Measurements from ENCODE around the gene FOXN3. TPM values are rescaled to one million over a fixed set of nuclear protein-coding genes. Genes with fewer than 3 reads are reported as not detected.

FOXN3 gene
- total and polyA plus RNA-seq, 3 experiments from 2014 or later = 73.9 to 136 (median 74.8) TPM

DNA sequence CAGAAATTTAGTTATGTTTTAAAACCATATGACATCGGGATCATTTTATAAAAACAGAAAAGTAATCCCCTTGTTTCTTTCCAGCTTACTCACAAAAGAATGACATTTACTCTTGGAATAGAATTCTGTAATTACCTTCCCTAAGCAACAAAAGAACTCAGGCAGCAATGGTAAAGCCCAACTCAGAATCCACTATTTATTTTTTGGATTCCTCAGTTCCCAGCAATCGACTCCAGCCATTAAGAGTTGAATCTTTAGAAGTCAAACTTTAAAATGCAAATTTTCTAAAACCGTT is 65.9 kb downstream of the FOXN3 start:
- DNase-seq = no peak
- H3K4me3 ChIP-seq (ENCODE audit: low read length) = peak overlapping the region; percentile 20
- H3K4me1 ChIP-seq (ENCODE audit: insufficient read depth, low read length) = peaks cover 34% of the 10 kb centered on the region
- ChIA-PET CTCF (no interaction called here), POLR2A (no interaction called here)
- no peaks in the 10 kb centered on the region for H3K36me3 ChIP-seq (ENCODE audit: insufficient read depth, low read length)
- H3K27ac ChIP-seq (ENCODE audit: low read depth, low read length) = no peak overlapping the region
- Mint-ChIP-seq H3K36me3 (peaks cover 22 to 39% (median 22%) of the 10 kb centered on the region in 3 donors), H3K9me3 (no peaks in the 10 kb centered on the region), H3K27ac (peak overlapping the region; percentile 13 to 94 (median 80)), H3K4me1 (peaks cover 65 to 69% (median 65%) of the 10 kb centered on the region in 3 donors), H3K4me3 (peak overlapping the region; percentile 12 to 85 (median 77)), H3K27me3 (no peaks in the 10 kb centered on the region)
- H3K9me3 ChIP-seq (ENCODE audit: low read length) = no peaks in the 10 kb centered on the region
- no peaks in the 10 kb centered on the region for H3K27me3 ChIP-seq (ENCODE audit: insufficient read depth, low read length, poor library complexity, severe bottlenecking)

DNA sequence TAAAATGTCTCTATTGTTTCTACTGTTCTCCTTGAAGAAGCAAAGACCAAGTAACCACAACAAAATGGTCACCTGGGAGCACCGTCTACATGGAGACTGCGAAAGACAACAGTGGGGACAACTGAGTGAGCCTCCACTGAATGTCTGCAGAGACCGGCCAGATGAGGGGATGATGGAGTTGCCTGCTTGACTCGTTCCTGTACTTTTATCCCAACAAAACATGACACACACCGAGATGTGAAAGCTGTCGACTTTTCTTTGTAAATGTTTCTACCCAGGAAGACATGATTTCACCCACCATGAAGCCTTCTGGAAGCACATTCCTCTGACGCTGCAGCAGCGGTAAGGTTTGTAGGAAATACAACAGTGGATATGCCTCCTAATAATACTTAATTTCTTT is 66.9 kb downstream of the FOXN3 start:
- peaks cover 34% of the 10 kb centered on the region for H3K4me1 ChIP-seq (ENCODE audit: insufficient read depth, low read length)
- Mint-ChIP-seq H3K4me3 (peak overlapping the region in 5 of 7 donors; percentile 45 to 76 (median 70)), H3K4me1 (peaks cover 57 to 63% (median 59%) of the 10 kb centered on the region in 3 donors), H3K36me3 (peaks cover 22 to 41% (median 22%) of the 10 kb centered on the region in 3 donors), H3K27ac (peak overlapping the region in 6 of 8 donors; percentile 26 to 83 (median 40)), H3K27me3 (no peaks in the 10 kb centered on the region), H3K9me3 (no peaks in the 10 kb centered on the region)
- H3K27ac ChIP-seq (ENCODE audit: low read depth, low read length) = no peak overlapping the region
- ChIA-PET CTCF (no interaction called here), POLR2A (no interaction called here)
- no peak overlapping the region for H3K4me3 ChIP-seq (ENCODE audit: low read length)
- no peak for DNase-seq
- no peaks in the 10 kb centered on the region for H3K27me3 ChIP-seq (ENCODE audit: insufficient read depth, low read length, poor library complexity, severe bottlenecking)
- H3K9me3 ChIP-seq (ENCODE audit: low read length) = no peaks in the 10 kb centered on the region
- H3K36me3 ChIP-seq (ENCODE audit: insufficient read depth, low read length) = no peaks in the 10 kb centered on the region

DNA sequence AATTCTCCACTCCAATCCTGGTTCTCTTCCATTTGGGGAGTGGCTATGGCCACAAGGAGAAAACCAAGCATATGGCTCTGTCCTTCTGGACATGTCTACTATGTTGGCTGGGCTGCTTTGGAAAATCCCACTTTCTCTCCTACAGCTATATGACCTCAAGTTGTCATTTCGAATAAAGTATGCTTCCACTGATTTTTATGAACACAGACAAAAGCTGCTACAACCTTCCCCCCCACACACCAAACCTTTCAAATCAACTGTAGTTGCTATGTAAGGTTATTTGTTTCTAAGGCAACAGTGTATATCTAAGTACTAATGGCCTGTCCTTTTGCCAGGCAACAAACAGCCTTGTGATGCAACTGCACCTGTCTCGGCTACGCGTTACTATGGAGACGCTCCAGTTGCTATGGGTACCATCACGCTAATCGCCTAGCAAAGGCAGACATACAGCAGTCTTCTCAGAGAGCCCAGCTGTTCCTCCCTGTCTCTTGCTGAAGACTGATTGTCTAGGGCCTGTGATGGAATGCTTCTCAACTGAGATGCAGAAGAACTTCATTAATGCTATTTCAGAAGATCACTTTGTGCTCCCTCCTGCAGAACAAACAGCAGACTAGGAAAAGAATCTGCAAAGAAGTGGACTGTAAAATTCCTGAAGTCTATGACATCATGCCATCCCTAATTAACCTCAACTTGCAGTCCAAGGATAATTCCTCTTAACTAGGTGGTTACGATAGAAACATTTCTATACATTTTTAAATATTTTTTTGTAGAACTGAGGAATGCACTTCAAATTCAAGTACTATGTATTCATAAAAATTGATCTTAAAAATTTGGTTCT is 67.6 kb downstream of the FOXN3 start:
- Histone ChIP-seq H3K27ac (ENCODE audit: low read depth, low read length) (no peak overlapping the region), H3K9me3 (ENCODE audit: low read length) (no peaks in the 10 kb centered on the region), H3K36me3 (ENCODE audit: insufficient read depth, low read length) (no peaks in the 10 kb centered on the region), H3K4me3 (ENCODE audit: low read length) (no peak overlapping the region), H3K27me3 (ENCODE audit: insufficient read depth, low read length, poor library complexity, severe bottlenecking) (no peaks in the 10 kb centered on the region), H3K4me1 (ENCODE audit: insufficient read depth, low read length) (peaks cover 34% of the 10 kb centered on the region)
- Mint-ChIP-seq H3K9me3 (no peaks in the 10 kb centered on the region), H3K27ac (peak overlapping the region in 1 of 8 donors; percentile 12), H3K27me3 (no peaks in the 10 kb centered on the region), H3K36me3 (peaks cover 22 to 46% (median 23%) of the 10 kb centered on the region in 3 donors), H3K4me3 (peak overlapping the region in 1 of 7 donors; percentile 41), H3K4me1 (peaks cover 57 to 70% (median 63%) of the 10 kb centered on the region in 3 donors)
- POLR2A ChIA-PET = no interaction called here
- peak in 2 of 5 donors; percentile 10 to 13 for DNase-seq
- CTCF ChIA-PET = interaction anchor here (1.0 kb wide), 1 partner anchor 10 kb away, joined by 4 read pairs; no protein-coding TSS in a partner anchor

DNA sequence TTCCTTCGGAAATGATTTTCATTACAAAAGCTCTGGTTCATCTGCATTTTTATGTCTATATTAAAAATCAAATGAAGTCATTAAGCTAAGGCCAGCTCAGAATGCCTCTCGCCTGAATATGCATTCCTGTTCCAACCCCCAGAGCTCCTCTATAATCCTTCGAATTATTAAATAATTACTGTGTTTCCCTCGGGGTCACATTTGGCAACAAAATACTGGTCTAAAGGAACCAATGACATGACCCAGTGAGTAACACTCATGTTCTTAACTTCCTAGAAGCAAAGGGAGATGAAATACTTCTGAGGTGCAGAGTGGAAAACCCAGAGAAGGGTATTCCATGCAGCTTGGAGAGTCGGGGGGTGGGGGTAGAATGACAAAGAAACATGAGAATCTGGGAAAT is 68.3 kb downstream of the FOXN3 start:
- Histone ChIP-seq H3K9me3 (ENCODE audit: low read length) (no peaks in the 10 kb centered on the region), H3K27ac (ENCODE audit: low read depth, low read length) (no peak overlapping the region), H3K4me3 (ENCODE audit: low read length) (no peak overlapping the region), H3K4me1 (ENCODE audit: insufficient read depth, low read length) (peaks cover 34% of the 10 kb centered on the region), H3K36me3 (ENCODE audit: insufficient read depth, low read length) (no peaks in the 10 kb centered on the region), H3K27me3 (ENCODE audit: insufficient read depth, low read length, poor library complexity, severe bottlenecking) (no peaks in the 10 kb centered on the region)
- no peak for DNase-seq
- ChIA-PET POLR2A (no interaction called here), CTCF (interaction anchor here (1.0 kb wide), 1 partner anchor 10 kb away, joined by 4 read pairs; no protein-coding TSS in a partner anchor)
- Mint-ChIP-seq H3K9me3 (no peaks in the 10 kb centered on the region), H3K36me3 (peaks cover 22 to 46% (median 23%) of the 10 kb centered on the region in 3 donors), H3K27me3 (no peaks in the 10 kb centered on the region), H3K4me3 (no peak overlapping the region), H3K27ac (no peak overlapping the region), H3K4me1 (peaks cover 53 to 70% (median 61%) of the 10 kb centered on the region in 3 donors)

DNA sequence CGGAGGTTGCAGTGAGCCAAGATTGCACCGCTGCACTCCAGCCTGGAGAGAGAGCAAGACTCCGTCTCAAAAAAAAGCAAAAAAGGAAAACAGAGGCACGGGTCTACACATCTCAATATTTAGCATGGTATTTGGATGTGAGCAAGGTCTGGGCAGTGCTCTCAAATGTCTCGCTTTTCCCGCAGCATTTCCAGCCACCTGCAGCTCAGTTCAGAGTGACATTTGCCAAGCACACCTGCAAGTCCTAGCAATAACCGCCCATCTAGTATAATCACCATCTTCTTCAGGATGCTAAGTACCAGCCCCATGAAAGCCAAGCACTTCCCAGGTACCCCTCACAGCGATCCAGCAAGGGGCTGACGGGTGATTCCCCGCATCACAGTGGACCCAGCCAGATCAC is 69.1 kb downstream of the FOXN3 start:
- CTCF ChIA-PET = no interaction called here

DNA sequence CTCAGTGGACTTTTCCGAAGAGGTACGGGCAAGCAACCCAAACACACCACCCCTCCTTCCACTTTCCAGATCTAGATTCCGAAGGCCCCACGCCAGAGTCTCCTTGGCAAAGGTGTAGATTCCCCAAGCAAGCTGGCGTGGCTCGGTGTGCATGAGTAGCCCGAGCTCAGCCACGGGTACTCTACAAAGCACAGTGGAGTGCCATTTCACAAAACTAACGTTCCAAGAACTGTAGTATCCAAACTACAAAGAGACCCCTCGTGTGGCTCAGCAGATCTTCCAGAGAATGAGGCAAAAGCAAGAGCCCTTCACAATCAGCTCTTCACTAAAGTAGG is 72.1 kb downstream of the FOXN3 start:
- Mint-ChIP-seq H3K36me3 (peaks cover 18 to 46% (median 21%) of the 10 kb centered on the region in 3 donors), H3K4me3 (no peak overlapping the region), H3K4me1 (peaks cover 38 to 61% (median 41%) of the 10 kb centered on the region in 3 donors), H3K9me3 (no peaks in the 10 kb centered on the region), H3K27me3 (no peaks in the 10 kb centered on the region), H3K27ac (peak overlapping the region in 1 of 8 donors; percentile 10)
- no peak for DNase-seq
- no peaks in the 10 kb centered on the region for H3K27me3 ChIP-seq (ENCODE audit: insufficient read depth, low read length, poor library complexity, severe bottlenecking)
- no peak overlapping the region for H3K4me3 ChIP-seq (ENCODE audit: low read length)
- H3K4me1 ChIP-seq (ENCODE audit: insufficient read depth, low read length) = no peaks in the 10 kb centered on the region
- H3K27ac ChIP-seq (ENCODE audit: low read depth, low read length) = no peak overlapping the region
- CTCF ChIA-PET = no interaction called here
- H3K36me3 ChIP-seq (ENCODE audit: insufficient read depth, low read length) = no peaks in the 10 kb centered on the region
- H3K9me3 ChIP-seq (ENCODE audit: low read length) = no peaks in the 10 kb centered on the region
- POLR2A ChIA-PET = no interaction called here

More for the DNA sequence above, 69.1 kb downstream of the FOXN3 start:
- Histone ChIP-seq H3K4me1 (ENCODE audit: insufficient read depth, low read length) (peaks cover 30% of the 10 kb centered on the region), H3K4me3 (ENCODE audit: low read length) (no peak overlapping the region), H3K36me3 (ENCODE audit: insufficient read depth, low read length) (no peaks in the 10 kb centered on the region), H3K27ac (ENCODE audit: low read depth, low read length) (no peak overlapping the region), H3K9me3 (ENCODE audit: low read length) (no peaks in the 10 kb centered on the region), H3K27me3 (ENCODE audit: insufficient read depth, low read length, poor library complexity, severe bottlenecking) (no peaks in the 10 kb centered on the region)
- peak overlapping the region in 2 of 8 donors; percentile 51 to 64 for H3K27ac Mint-ChIP-seq
- H3K4me3 Mint-ChIP-seq = no peak overlapping the region
- H3K27me3 Mint-ChIP-seq = no peaks in the 10 kb centered on the region
- peaks cover 22 to 47% (median 23%) of the 10 kb centered on the region in 3 donors for H3K36me3 Mint-ChIP-seq
- no peak for DNase-seq
- peaks cover 45 to 65% (median 57%) of the 10 kb centered on the region in 3 donors for H3K4me1 Mint-ChIP-seq
- no peaks in the 10 kb centered on the region for H3K9me3 Mint-ChIP-seq
- POLR2A ChIA-PET = no interaction called here

DNA sequence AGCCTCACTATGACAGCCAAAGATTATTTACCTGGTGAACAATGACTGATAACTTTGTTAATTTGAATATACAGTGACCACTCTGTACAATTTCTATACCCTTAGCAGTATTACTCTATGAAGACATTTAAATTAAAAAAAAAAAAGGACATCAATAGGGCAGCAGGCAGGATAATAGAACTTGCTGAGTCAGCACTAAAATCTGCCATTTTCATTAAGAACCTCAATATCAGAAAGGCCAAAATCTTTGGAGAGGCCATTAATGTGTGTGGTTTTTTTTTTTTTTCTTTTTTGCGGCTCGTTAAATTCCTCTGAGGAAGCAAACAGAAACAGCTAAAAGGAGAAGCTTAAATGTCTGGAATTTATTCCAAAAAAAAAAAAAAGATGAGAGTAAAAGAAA is 73.7 kb downstream of the FOXN3 start:
- H3K4me1 ChIP-seq (ENCODE audit: insufficient read depth, low read length) = no peaks in the 10 kb centered on the region
- H3K36me3 ChIP-seq (ENCODE audit: insufficient read depth, low read length) = no peaks in the 10 kb centered on the region
- H3K9me3 ChIP-seq (ENCODE audit: low read length) = no peaks in the 10 kb centered on the region
- Mint-ChIP-seq H3K27me3 (no peaks in the 10 kb centered on the region), H3K36me3 (peaks cover 8 to 37% (median 12%) of the 10 kb centered on the region in 3 donors), H3K27ac (no peak overlapping the region), H3K4me1 (peaks cover 32 to 60% (median 39%) of the 10 kb centered on the region in 3 donors), H3K9me3 (no peaks in the 10 kb centered on the region), H3K4me3 (no peak overlapping the region)
- DNase-seq = no peak
- CTCF ChIA-PET = no interaction called here
- H3K27me3 ChIP-seq (ENCODE audit: insufficient read depth, low read length, poor library complexity, severe bottlenecking) = no peaks in the 10 kb centered on the region
- H3K27ac ChIP-seq (ENCODE audit: low read depth, low read length) = no peak overlapping the region
- POLR2A ChIA-PET = no interaction called here
- no peak overlapping the region for H3K4me3 ChIP-seq (ENCODE audit: low read length)

DNA sequence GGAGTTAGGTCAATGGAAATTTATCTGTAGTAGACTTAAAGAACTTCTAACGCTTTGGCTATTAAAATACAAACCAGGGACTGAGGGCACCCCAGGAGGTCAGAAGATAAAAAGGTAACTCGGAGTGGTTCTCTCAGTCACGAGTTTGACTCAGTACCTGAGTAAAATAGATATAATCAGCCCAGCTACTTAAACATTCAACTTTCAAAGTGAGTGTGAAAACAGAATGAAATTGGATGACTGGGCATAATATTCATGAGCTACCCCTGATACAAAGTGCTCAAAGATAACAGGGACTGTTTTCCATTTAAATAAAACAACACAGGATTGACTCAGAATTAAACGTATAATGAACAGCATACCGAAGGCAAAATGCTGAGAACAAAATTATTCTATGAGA is 75.0 kb downstream of the FOXN3 start:
- H3K4me3 ChIP-seq (ENCODE audit: low read length) = no peak overlapping the region
- H3K36me3 Mint-ChIP-seq = peaks cover 4 to 31% (median 8%) of the 10 kb centered on the region in 3 donors
- POLR2A ChIA-PET = no interaction called here
- H3K9me3 ChIP-seq (ENCODE audit: low read length) = no peaks in the 10 kb centered on the region
- peaks cover 33 to 53% (median 35%) of the 10 kb centered on the region in 3 donors for H3K4me1 Mint-ChIP-seq
- H3K27me3 ChIP-seq (ENCODE audit: insufficient read depth, low read length, poor library complexity, severe bottlenecking) = no peaks in the 10 kb centered on the region
- no peak overlapping the region for H3K4me3 Mint-ChIP-seq
- H3K36me3 ChIP-seq (ENCODE audit: insufficient read depth, low read length) = no peaks in the 10 kb centered on the region
- no peaks in the 10 kb centered on the region for H3K27me3 Mint-ChIP-seq
- no peaks in the 10 kb centered on the region for H3K9me3 Mint-ChIP-seq
- CTCF ChIA-PET = no interaction called here
- H3K27ac ChIP-seq (ENCODE audit: low read depth, low read length) = no peak overlapping the region
- DNase-seq = no peak
- H3K4me1 ChIP-seq (ENCODE audit: insufficient read depth, low read length) = no peaks in the 10 kb centered on the region
- peak overlapping the region in 1 of 8 donors; percentile 6 for H3K27ac Mint-ChIP-seq

Data from CD8-positive, alpha-beta memory T cell (primary cell).